Stimulated activated naive CD8-positive, alpha-beta T cell treated with anti-CD3 and anti-CD28 coated beads, Interleukin-15, Interleukin-2, amounts not matched to agents 100 ng/mL and 50 ng/mL, for 24 hours (primary cell): ENCODE measurements around the gene SOCS3.

ENCODE experiments used
- H3K27ac Mint-ChIP-seq: one replicate; pipeline ENCODE4 v1.8.0; 2021; ENCODE audit warnings: mild to moderate bottlenecking, mixed read lengths
- H3K27me3 Mint-ChIP-seq: one replicate; pipeline ENCODE4 v1.8.0; 2021; ENCODE audit warnings: mixed read lengths
- H3K36me3 Mint-ChIP-seq: one replicate; pipeline ENCODE4 v1.8.0; 2021; ENCODE audit warnings: low read depth, mixed read lengths
- H3K4me1 Mint-ChIP-seq: one replicate; pipeline ENCODE4 v1.8.0; 2021; ENCODE audit warnings: low read depth, mixed read lengths
- H3K4me3 Mint-ChIP-seq: one replicate; pipeline ENCODE4 v1.8.0; 2021; ENCODE audit warnings: mild to moderate bottlenecking, mixed read lengths
- H3K9me3 Mint-ChIP-seq: one replicate; pipeline ENCODE4 v1.8.0; 2021; ENCODE audit warnings: mixed read lengths

SOCS3 gene

GRCh38 chr17:78307887-78308638 lies 51.8 kb downstream of the SOCS3 start:
- Mint-ChIP-seq H3K9me3 (no peaks in the 10 kb centered on the region), H3K27ac (peak overlapping the region; percentile 67), H3K4me1 (no peaks in the 10 kb centered on the region)

GRCh38 chr17:78306913-78307312 lies 53.0 kb downstream of the SOCS3 start:
- H3K9me3 Mint-ChIP-seq = no peaks in the 10 kb centered on the region
- no peak overlapping the region for H3K4me3 Mint-ChIP-seq
- H3K27me3 Mint-ChIP-seq = peaks cover 3% of the 10 kb centered on the region
- no peaks in the 10 kb centered on the region for H3K36me3 Mint-ChIP-seq
- no peak overlapping the region for H3K27ac Mint-ChIP-seq
- no peaks in the 10 kb centered on the region for H3K4me1 Mint-ChIP-seq

More at GRCh38 chr17:78307887-78308638, 51.8 kb downstream of the SOCS3 start:
- Mint-ChIP-seq H3K36me3 (no peaks in the 10 kb centered on the region), H3K27me3 (peaks cover 11% of the 10 kb centered on the region), H3K4me3 (no peak overlapping the region)
